HG02588 (cell line): Measurements from ENCODE around the gene TLE7.

ENCODE experiments used
- ATAC-seq: cut with Tn5 transposase; IDR thresholded peaks from one replicate; pipeline ENCODE4 v1.9.1; 2021; ENCODE audit warnings: mild to moderate bottlenecking, moderate library complexity; ENCODE audit not compliant: unreplicated experiment

The TLE7 gene

GRCh38 chr16:71442051-71442440, at the start of gene TLE7:
Gene TLE7 (minus strand): TSS chr16:71442054. CDS start chr16:71433324, 8,730 bp downstream.
- ATAC-seq = no peak

GRCh38 chr16:71491054-71491453, 49.2 kb upstream of the TLE7 start:
- no peak for ATAC-seq

- ATAC-seq = no peak
Measured at GRCh38 chr16:71490361-71490760, 48.5 kb upstream of the TLE7 start.

GRCh38 chr16:71489122-71489521, 47.3 kb upstream of the TLE7 start, which contains the start of gene ZNF19:
Gene ZNF19 (minus strand): TSS chr16:71489324. CDS start chr16:71482114, 7,210 bp downstream.
- ATAC-seq = no peak

- peak; percentile 85 for ATAC-seq
Measured at GRCh38 chr16:71484006-71484893, 42.4 kb upstream of the TLE7 start.

- ATAC-seq = no peak
Measured at GRCh38 chr16:71482569-71482968, 40.7 kb upstream of the TLE7 start.

- no peak for ATAC-seq
Measured at GRCh38 chr16:71480956-71481355, 39.1 kb upstream of the TLE7 start.

- ATAC-seq = no peak
Measured at GRCh38 chr16:71479420-71479819, 37.6 kb upstream of the TLE7 start.

GRCh38 chr16:71476457-71477124, 34.7 kb upstream of the TLE7 start:
- no peak for ATAC-seq

- ATAC-seq = no peak
Measured at GRCh38 chr16:71474864-71475263, 33.0 kb upstream of the TLE7 start.

- ATAC-seq = no peak
Measured at GRCh38 chr16:71473891-71474290, 32.0 kb upstream of the TLE7 start.

- ATAC-seq = no peak
Measured at GRCh38 chr16:71472931-71473330, 31.1 kb upstream of the TLE7 start.

- ATAC-seq = no peak
Measured at GRCh38 chr16:71472051-71472450, 30.2 kb upstream of the TLE7 start.

- ATAC-seq = no peak
Measured at GRCh38 chr16:71467810-71468209, 26.0 kb upstream of the TLE7 start.

- no peak for ATAC-seq
Measured at GRCh38 chr16:71464231-71464630, 22.4 kb upstream of the TLE7 start.

GRCh38 chr16:71461686-71462648, 20.1 kb upstream of the TLE7 start, which contains the start of gene ZNF23:
Gene ZNF23 (minus strand): TSS chr16:71462247. CDS start chr16:71456796, 5,451 bp downstream.
- peak; percentile 95 for ATAC-seq

GRCh38 chr16:71460941-71461340, 19.1 kb upstream of the TLE7 start:
- ATAC-seq = no peak

GRCh38 chr16:71460236-71460635, 18.4 kb upstream of the TLE7 start:
- ATAC-seq = no peak

- no peak for ATAC-seq
Measured at GRCh38 chr16:71459510-71459909, 17.7 kb upstream of the TLE7 start.

GRCh38 chr16:71456801-71457200, 14.9 kb upstream of the TLE7 start:
- no peak for ATAC-seq

GRCh38 chr16:71453036-71453435, 11.2 kb upstream of the TLE7 start:
- no peak for ATAC-seq
